ENCODE data around the gene CDC7. TPM values are rescaled to one million over a fixed set of nuclear protein-coding genes. Genes with fewer than 3 reads are reported as not detected.

Gene CDC7
- total RNA-seq, 1 donor from 2014 or later, result 1.2 TPM

Other genes starting within 250 kb of the CDC7 start
- gene HFM1, start 96.0 kb upstream of the CDC7 start, total RNA-seq, result 0.20 and 0.22 TPM in 2 replicates

Measured in lung microvascular endothelial cell (primary cell).